GM12865 (cell line): ENCODE data around the gene UTS2R.
A peak's percentile ranks its signal among the peaks of the same experiment; 100 is the strongest.
"Not testable (repeated sequence)": the region's sequence is repeated elsewhere in the genome, so short reads cannot be mapped to it uniquely, and the experiment has no call there.

Experiments
- DNase-seq: peaks from one replicate; pipeline ENCODE4 v3.0.0; 2010; ENCODE audit warnings: low read depth
- H3K4me3 ChIP-seq: 2 replicates; pipeline ENCODE4 v1.5.1; 2011; ENCODE audit warnings: mild to moderate bottlenecking, low read depth, low read length, control low read depth
- TF ChIP-seq, protein P1 (sequence below): IDR thresholded peaks from 2 replicates; pipeline ENCODE4 v1.5.1; 2011; ENCODE audit warnings: low read length, control low read depth, low read depth, inconsistent platforms; ENCODE audit not compliant: insufficient read depth; ENCODE audit errors: missing control alignments

UTS2R gene

GRCh38 chr17:82366749-82367148 is 4.8 kb upstream of the UTS2R start:
- TF ChIP-seq, protein P1, sequence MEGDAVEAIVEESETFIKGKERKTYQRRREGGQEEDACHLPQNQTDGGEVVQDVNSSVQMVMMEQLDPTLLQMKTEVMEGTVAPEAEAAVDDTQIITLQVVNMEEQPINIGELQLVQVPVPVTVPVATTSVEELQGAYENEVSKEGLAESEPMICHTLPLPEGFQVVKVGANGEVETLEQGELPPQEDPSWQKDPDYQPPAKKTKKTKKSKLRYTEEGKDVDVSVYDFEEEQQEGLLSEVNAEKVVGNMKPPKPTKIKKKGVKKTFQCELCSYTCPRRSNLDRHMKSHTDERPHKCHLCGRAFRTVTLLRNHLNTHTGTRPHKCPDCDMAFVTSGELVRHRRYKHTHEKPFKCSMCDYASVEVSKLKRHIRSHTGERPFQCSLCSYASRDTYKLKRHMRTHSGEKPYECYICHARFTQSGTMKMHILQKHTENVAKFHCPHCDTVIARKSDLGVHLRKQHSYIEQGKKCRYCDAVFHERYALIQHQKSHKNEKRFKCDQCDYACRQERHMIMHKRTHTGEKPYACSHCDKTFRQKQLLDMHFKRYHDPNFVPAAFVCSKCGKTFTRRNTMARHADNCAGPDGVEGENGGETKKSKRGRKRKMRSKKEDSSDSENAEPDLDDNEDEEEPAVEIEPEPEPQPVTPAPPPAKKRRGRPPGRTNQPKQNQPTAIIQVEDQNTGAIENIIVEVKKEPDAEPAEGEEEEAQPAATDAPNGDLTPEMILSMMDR: no peak
- no peak for DNase-seq
- no peak overlapping the region for H3K4me3 ChIP-seq

DNA sequence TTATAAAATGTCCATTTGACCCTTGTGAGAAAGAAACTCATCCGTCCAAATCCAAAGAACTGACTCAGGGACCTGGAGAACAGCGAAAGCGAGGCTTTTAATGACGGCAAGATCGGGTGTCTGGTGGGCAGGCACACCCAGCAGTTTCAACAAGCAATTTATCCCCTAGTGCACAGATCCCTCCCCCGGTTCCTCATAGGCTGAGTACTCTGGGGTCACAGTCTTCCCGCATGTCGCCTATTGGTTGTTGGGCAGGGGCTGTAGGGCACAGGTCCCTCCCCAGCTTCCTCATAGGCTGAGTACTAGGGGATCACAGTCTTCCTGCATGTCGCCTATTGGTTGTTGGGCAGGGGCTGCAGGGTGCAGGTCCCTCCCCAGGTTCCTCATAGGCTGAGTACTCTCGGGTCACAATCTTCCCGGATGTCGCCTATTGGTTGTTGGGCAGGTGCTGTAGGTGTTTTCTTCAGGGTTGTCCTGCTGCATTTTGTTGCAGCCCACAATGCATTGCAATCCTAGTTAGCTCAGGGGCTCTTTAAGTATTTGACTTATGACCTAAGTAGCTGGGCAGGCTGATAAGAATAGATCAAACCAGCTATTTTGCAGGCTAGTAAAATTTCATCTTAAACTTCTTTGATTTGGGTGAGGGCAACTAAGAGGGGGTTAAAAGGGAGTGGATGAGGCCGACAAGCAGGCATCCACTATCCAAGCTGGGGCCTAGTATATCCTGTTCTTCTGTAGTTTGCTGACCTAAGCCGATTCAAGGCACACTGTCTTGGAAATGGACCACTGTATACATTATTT is 3.6 kb upstream of the UTS2R start:
- peak; percentile 33 for DNase-seq
- TF ChIP-seq, protein P1: no peak
- H3K4me3 ChIP-seq: no peak overlapping the region

- TF ChIP-seq, protein P1: no peak
- no peak overlapping the region for H3K4me3 ChIP-seq
- no peak for DNase-seq
These were observed 2.4 kb upstream of the UTS2R start for GRCh38 chr17:82369211-82369610.

- peak; percentile 82 for DNase-seq
- H3K4me3 ChIP-seq: peak overlapping the region; percentile 22
- TF ChIP-seq, protein P1: no peak
These were observed 863 bp upstream of the UTS2R start for GRCh38 chr17:82370471-82371332.

GRCh38 chr17:82372249-82373071 is 895 bp downstream of the UTS2R start:
- TF ChIP-seq, protein P1: no peak
- no peak overlapping the region for H3K4me3 ChIP-seq
- DNase-seq: no peak

DNA sequence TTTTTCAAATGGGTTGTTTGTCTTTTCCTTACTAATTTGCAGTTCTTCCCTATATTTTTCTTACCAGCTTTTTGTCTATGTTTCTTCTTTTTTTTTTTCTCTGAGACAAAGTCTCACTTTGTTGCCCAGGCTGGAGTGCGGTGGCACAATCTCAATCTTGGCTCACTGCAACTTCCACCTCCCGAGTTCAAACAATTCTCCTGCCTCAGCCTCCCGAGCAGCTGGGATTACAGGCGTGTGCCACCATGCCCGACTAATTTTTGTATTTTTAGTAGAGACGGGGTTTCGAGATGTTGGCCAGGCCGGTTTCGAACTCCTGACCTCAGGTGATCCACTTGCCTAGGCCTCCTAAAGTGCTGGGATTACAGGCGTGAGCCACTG is 1.5 kb downstream of the UTS2R start:
- not testable (repeated sequence) for H3K4me3 ChIP-seq, DNase-seq
